Liver (tissue), 3 donors: ENCODE data around the gene IL36G.

Experiments used
- FOXA1 ChIP-seq: IDR thresholded peaks from 2 replicates; pipeline ENCODE4 v1.6.1; 2016; ENCODE audit warnings: antibody characterized with exemption
- JUND ChIP-seq, 2 donors: IDR thresholded peaks; 2 replicates each; pipeline ENCODE4 v1.6.1; 2016; ENCODE audit warnings: antibody characterized with exemption in 2 of 2
- SP1 ChIP-seq: IDR thresholded peaks from 2 replicates; pipeline ENCODE4 v1.6.1; 2018; ENCODE audit warnings: antibody characterized with exemption, mild to moderate bottlenecking
- TAF1 ChIP-seq: conservative IDR thresholded peaks from 2 replicates; pipeline ENCODE4 v1.6.1; 2016; ENCODE audit warnings: antibody characterized with exemption, mild to moderate bottlenecking
- YY1 ChIP-seq: IDR thresholded peaks from 2 replicates; pipeline ENCODE4 v1.6.1; 2016; ENCODE audit warnings: antibody characterized with exemption, mild to moderate bottlenecking
- TF ChIP-seq, protein P1 (sequence below): fragments of 150-350 bp; IDR thresholded peaks from 2 replicates; pipeline ENCODE4 v1.5.1; 2017; ENCODE audit warnings: improper control_type of control experiment, low read depth, low read length; ENCODE audit not compliant: missing input control
- TF ChIP-seq, protein P2 (sequence below): IDR thresholded peaks from 2 replicates; pipeline ENCODE4 v1.6.1; 2016; ENCODE audit warnings: antibody characterized with exemption
- TF ChIP-seq, protein P3 (sequence below): IDR thresholded peaks from 2 replicates; pipeline ENCODE4 v1.6.1; 2016; ENCODE audit warnings: antibody characterized with exemption, mild to moderate bottlenecking
- TF ChIP-seq, protein P4 (sequence below): IDR thresholded peaks from 2 replicates; pipeline ENCODE4 v1.6.1; 2016; ENCODE audit warnings: antibody characterized with exemption
- donor health status: healthy.
- donor health status: healthy.

DNA sequence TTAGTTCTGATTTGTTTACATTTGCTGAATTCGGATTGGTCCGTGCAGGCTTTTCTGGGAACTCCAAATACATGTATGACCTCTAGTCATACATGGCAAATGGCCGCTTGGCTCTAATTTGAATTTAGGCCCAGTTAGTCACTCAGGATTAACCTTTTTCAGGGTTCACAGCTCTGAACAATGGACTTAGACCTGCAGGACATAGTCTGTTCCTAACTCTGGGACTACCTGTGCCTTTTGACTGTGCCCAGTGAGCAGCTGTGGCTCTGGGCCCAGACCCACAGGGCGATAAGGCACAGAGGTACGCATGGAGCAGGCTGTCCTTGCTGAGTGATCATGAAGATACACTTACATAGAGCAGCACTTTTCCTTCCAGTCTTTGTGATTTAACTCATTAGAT lies 38.4 kb upstream of the IL36G start:
- TF ChIP-seq, protein P1, sequence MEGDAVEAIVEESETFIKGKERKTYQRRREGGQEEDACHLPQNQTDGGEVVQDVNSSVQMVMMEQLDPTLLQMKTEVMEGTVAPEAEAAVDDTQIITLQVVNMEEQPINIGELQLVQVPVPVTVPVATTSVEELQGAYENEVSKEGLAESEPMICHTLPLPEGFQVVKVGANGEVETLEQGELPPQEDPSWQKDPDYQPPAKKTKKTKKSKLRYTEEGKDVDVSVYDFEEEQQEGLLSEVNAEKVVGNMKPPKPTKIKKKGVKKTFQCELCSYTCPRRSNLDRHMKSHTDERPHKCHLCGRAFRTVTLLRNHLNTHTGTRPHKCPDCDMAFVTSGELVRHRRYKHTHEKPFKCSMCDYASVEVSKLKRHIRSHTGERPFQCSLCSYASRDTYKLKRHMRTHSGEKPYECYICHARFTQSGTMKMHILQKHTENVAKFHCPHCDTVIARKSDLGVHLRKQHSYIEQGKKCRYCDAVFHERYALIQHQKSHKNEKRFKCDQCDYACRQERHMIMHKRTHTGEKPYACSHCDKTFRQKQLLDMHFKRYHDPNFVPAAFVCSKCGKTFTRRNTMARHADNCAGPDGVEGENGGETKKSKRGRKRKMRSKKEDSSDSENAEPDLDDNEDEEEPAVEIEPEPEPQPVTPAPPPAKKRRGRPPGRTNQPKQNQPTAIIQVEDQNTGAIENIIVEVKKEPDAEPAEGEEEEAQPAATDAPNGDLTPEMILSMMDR = no peak
- peak; percentile 84 for TF ChIP-seq FOXA1
- peak; percentile 76 for TF ChIP-seq TAF1
- TF ChIP-seq, protein P2, sequence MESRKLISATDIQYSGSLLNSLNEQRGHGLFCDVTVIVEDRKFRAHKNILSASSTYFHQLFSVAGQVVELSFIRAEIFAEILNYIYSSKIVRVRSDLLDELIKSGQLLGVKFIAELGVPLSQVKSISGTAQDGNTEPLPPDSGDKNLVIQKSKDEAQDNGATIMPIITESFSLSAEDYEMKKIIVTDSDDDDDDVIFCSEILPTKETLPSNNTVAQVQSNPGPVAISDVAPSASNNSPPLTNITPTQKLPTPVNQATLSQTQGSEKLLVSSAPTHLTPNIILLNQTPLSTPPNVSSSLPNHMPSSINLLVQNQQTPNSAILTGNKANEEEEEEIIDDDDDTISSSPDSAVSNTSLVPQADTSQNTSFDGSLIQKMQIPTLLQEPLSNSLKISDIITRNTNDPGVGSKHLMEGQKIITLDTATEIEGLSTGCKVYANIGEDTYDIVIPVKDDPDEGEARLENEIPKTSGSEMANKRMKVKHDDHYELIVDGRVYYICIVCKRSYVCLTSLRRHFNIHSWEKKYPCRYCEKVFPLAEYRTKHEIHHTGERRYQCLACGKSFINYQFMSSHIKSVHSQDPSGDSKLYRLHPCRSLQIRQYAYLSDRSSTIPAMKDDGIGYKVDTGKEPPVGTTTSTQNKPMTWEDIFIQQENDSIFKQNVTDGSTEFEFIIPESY = peak; percentile 92
- TF ChIP-seq, protein P3, sequence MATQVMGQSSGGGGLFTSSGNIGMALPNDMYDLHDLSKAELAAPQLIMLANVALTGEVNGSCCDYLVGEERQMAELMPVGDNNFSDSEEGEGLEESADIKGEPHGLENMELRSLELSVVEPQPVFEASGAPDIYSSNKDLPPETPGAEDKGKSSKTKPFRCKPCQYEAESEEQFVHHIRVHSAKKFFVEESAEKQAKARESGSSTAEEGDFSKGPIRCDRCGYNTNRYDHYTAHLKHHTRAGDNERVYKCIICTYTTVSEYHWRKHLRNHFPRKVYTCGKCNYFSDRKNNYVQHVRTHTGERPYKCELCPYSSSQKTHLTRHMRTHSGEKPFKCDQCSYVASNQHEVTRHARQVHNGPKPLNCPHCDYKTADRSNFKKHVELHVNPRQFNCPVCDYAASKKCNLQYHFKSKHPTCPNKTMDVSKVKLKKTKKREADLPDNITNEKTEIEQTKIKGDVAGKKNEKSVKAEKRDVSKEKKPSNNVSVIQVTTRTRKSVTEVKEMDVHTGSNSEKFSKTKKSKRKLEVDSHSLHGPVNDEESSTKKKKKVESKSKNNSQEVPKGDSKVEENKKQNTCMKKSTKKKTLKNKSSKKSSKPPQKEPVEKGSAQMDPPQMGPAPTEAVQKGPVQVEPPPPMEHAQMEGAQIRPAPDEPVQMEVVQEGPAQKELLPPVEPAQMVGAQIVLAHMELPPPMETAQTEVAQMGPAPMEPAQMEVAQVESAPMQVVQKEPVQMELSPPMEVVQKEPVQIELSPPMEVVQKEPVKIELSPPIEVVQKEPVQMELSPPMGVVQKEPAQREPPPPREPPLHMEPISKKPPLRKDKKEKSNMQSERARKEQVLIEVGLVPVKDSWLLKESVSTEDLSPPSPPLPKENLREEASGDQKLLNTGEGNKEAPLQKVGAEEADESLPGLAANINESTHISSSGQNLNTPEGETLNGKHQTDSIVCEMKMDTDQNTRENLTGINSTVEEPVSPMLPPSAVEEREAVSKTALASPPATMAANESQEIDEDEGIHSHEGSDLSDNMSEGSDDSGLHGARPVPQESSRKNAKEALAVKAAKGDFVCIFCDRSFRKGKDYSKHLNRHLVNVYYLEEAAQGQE = peak; percentile 89
- peak; percentile 90 to 96 for TF ChIP-seq JUND (IDR thresholded peaks at IDR 0.05)
- TF ChIP-seq SP1 = peak; percentile 100
- peak; percentile 94 for TF ChIP-seq YY1
- TF ChIP-seq, protein P4, sequence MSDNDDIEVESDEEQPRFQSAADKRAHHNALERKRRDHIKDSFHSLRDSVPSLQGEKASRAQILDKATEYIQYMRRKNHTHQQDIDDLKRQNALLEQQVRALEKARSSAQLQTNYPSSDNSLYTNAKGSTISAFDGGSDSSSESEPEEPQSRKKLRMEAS = peak; percentile 98
